Measurements from ENCODE around the gene EGFL7.

EGFL7 gene

DNA sequence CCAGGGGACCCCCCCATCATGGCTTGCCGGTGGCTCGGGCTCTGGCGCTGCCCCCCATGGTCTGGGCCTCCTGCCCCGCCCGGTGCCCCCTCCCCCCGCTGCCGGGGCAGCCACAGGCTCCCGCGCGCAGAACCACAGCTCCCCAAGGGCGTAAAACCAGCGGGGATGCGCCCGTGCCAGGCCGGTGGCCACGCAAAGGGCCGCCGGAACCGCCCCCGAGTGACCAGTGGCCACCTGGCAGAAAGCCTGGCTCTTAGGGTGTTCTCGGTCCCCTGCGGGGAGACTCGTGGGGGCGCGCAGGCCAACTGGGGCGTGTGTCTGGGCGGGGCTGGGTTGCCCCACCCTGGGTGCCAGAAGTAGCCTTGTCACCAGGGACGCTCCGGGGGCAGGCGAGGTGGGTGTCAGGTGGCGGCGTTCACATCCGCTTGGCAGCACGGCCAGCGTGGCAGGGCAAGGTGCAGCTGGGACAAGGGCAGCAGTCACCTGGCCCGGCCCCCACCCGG is 25.1 kb downstream of the EGFL7 start:
- H3K4me3 ChIP-seq (ENCODE audit: low read depth, low read length), result peak overlapping the region; percentile 17
- no peak overlapping the region for H3K27ac ChIP-seq
- TF ChIP-seq CTCF (IDR thresholded peaks at IDR 0.05; ENCODE audit: low read depth, low read length, missing control alignments), result no peak
- in situ Hi-C loops (cut with HindIII; ENCODE audit: low pct_ligation_motif_present, low sequenced_read_pairs), result no loop called here
- no peaks in the 10 kb centered on the region for H3K27me3 ChIP-seq (replicated peaks)
- H3K36me3 ChIP-seq (replicated peaks), result no peaks in the 10 kb centered on the region
- DNase-seq, result no peak

DNA sequence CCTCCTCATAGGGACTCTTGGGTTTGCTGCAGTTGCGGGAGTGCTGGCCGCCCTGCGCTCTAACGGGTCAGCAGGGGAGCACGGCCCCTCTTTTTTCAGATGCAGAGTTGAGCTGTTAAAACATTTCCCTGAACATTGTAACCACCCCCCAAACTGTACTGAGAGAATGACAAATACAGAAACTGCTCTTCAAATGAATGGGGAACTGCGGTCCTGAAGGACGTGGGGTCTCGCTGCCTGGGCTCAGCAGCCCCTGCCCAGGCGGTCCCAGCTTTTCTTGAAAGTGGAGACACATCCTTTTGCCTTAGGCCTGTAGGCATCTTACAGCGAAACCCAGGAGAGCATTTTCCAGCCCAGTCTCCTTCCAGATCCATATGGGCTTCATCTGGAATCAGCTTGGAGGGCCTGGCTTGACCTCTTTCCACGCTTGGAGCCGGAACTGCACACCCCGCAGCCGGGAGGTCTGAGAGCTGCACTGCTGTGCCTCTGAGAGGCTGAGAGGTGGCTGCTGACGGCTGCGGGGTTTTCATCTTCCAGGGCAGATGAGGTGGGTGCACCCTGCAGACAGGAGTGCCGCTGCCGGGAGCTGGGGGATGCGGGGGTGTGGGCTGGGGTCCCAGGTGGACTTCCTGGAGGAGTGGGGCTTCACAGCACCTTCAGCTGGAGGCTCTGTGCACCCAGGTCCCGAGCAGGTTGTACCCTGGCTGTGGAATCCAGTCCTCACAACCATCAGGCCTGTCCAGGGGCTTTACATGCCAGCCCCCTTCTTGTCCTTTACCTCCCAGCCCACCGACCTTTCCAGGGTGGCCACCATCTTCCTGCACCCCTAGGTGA is 25.8 kb downstream of the EGFL7 start:
- no peak for TF ChIP-seq CTCF (IDR thresholded peaks at IDR 0.05; ENCODE audit: low read depth, low read length, missing control alignments)
- no peak overlapping the region for H3K4me3 ChIP-seq (ENCODE audit: low read depth, low read length)
- H3K27me3 ChIP-seq (replicated peaks), result no peaks in the 10 kb centered on the region
- no peak overlapping the region for H3K27ac ChIP-seq
- H3K36me3 ChIP-seq (replicated peaks), result no peaks in the 10 kb centered on the region
- DNase-seq, result no peak
- in situ Hi-C loops (cut with HindIII; ENCODE audit: low pct_ligation_motif_present, low sequenced_read_pairs), result no loop called here

- no peak overlapping the region for H3K4me3 ChIP-seq (ENCODE audit: low read depth, low read length)
- no peaks in the 10 kb centered on the region for H3K36me3 ChIP-seq (replicated peaks)
- no peak for DNase-seq
- no peak for TF ChIP-seq CTCF (IDR thresholded peaks at IDR 0.05; ENCODE audit: low read depth, low read length, missing control alignments)
- in situ Hi-C loops (cut with HindIII; ENCODE audit: low pct_ligation_motif_present, low sequenced_read_pairs), result no loop called here
- H3K27ac ChIP-seq, result no peak overlapping the region
- no peaks in the 10 kb centered on the region for H3K27me3 ChIP-seq (replicated peaks)
Measured at GRCh38 chr9:136689108-136689460, 26.4 kb downstream of the EGFL7 start.

GRCh38 chr9:136690104-136690805 is 27.5 kb downstream of the EGFL7 start:
- Histone ChIP-seq H3K36me3 (replicated peaks) (no peaks in the 10 kb centered on the region), H3K27ac (no peak overlapping the region), H3K27me3 (replicated peaks) (no peaks in the 10 kb centered on the region), H3K4me3 (ENCODE audit: low read depth, low read length) (no peak overlapping the region)
- no peak for DNase-seq
- TF ChIP-seq CTCF (IDR thresholded peaks at IDR 0.05; ENCODE audit: low read depth, low read length, missing control alignments), result no peak
- in situ Hi-C loops (cut with HindIII; ENCODE audit: low pct_ligation_motif_present, low sequenced_read_pairs), result no loop called here

DNA sequence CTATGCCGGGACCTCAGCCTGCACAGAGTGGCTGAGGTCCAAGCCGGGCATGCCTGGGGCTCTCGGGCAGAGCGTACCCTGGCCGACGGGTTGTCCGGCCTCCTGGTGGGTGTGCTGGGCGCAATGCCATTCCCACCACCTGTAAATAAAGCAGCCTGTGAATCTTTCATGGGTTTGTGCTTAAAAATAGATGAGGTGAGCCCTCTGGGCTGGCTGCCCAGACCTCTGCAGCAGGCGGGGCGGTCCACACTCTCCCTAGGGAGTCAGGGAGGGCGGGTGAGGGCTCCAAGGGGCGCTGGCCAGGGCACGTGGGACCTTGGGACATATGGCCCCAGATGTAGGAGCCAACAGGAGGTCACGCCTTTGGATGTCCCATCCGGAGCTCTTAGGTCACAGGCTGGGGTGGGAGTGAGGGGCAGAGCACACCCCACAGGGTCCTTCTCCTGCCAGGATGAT is 28.1 kb downstream of the EGFL7 start:
- H3K36me3 ChIP-seq (replicated peaks), result no peaks in the 10 kb centered on the region
- H3K27me3 ChIP-seq (replicated peaks), result no peaks in the 10 kb centered on the region
- no peak for DNase-seq
- in situ Hi-C loops (cut with HindIII; ENCODE audit: low pct_ligation_motif_present, low sequenced_read_pairs), result no loop called here
- no peak overlapping the region for H3K4me3 ChIP-seq (ENCODE audit: low read depth, low read length)
- TF ChIP-seq CTCF (IDR thresholded peaks at IDR 0.05; ENCODE audit: low read depth, low read length, missing control alignments), result no peak
- H3K27ac ChIP-seq, result no peak overlapping the region
